HG02642 (cell line): ENCODE measurements around the gene SSRP1.
"Not testable (repeated sequence)": the region's sequence is repeated elsewhere in the genome, so short reads cannot be mapped to it uniquely, and the experiment has no call there.

Experiments used
- ATAC-seq: cut with Tn5 transposase; IDR thresholded peaks from one replicate; pipeline ENCODE4 v1.9.1; 2021; ENCODE audit warnings: mild to moderate bottlenecking; ENCODE audit not compliant: unreplicated experiment, poor library complexity

SSRP1 gene

GRCh38 chr11:57341250-57341808, 5.6 kb upstream of the SSRP1 start:
- no peak for ATAC-seq

DNA sequence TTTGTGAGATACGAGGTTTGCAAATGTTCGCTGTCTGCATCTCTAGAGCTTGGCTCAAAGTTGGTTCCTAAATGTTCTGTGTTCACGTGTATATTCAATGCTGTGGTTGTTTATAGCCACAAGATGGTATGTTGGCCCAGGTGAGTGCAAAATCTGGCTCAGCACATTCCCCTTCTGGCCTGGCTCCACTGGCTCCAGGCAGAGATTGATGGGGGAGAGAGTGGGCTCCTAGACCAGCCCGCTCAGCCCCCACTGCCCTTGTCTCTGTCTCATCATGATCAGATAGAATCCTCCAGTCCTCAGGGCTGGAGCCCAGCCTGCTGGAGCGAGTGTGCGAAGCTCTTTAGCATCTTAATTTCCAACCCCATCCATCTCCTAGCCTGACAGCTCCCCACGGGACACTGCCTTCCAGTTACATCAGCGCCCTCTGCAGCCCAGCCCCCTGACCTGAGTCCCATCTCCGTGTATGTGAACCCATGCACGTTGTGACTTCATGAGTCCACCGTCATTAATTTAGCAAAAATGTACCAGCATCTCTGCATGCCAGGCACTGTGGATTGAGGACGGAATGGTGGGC, 4.4 kb upstream of the SSRP1 start:
- no peak for ATAC-seq

DNA sequence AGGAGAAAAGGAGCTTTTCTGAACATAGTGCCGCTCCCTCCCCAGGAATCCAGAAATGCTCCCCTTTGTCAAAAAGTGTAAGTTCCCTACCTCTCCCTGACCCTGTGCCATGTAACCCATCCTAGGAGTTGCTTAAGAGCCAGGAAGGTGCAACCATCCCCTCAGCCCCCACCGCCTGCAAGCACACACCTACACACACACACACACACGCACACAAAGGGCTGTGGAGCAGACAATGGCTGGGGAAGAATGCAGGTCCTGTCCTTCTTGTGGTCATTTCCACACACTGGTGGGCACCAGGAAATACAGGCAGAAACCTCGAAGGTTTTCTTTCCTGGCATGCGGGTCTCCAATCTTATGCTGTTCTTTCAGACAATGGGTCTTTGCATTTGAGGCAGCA, 3.6 kb upstream of the SSRP1 start:
- ATAC-seq = no peak

- no peak for ATAC-seq
Measured at GRCh38 chr11:57338142-57338541, 2.5 kb upstream of the SSRP1 start, which contains the start of gene P2RX3. Gene P2RX3, plus strand, starts transcription at chr11:57338352. Its CDS starts 199 bp downstream, at chr11:57338551.

- not testable (repeated sequence) for ATAC-seq
Measured at GRCh38 chr11:57336856-57337255, 1.2 kb upstream of the SSRP1 start.

GRCh38 chr11:57336111-57336666, 497 bp upstream of the SSRP1 start:
- ATAC-seq = no peak

DNA sequence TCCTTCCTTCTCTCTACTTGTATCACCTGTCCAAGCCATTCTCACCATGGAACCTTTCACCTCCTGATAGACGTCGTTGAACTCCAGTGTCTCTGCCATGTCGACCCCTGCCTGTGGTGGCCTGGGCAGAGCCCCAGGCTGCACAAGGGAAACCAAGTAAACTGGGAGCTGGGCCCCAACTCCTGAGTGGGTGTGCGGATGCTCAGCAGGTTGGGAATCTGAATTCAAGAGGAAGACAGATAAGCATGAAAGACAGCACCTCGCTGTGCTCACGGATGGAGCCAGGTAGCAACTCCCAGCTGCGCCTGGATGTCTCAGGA, 709 bp downstream of the SSRP1 start:
- peak; percentile 6 for ATAC-seq

GRCh38 chr11:57332694-57333440, 2.8 kb downstream of the SSRP1 start:
- ATAC-seq = no peak

DNA sequence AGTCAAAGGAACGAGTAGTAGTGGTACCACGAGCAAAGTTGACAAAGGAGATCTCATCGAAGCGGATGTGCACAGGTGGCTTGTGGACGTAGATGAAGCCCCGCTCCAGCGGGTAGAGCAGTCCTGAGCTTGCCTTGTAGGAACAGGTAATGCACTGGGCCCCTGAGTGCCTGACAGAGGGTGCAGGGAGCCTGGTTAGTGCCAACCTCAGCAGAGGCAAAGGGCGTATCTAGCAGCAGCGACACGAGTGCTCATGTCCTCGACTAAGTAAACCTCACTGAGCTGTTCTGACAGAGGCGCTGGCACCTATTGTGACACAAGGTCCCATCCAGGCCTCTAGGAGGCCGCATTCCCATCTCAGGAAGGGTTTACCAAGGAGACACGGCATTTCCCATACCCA, 4.0 kb downstream of the SSRP1 start:
- no peak for ATAC-seq

DNA sequence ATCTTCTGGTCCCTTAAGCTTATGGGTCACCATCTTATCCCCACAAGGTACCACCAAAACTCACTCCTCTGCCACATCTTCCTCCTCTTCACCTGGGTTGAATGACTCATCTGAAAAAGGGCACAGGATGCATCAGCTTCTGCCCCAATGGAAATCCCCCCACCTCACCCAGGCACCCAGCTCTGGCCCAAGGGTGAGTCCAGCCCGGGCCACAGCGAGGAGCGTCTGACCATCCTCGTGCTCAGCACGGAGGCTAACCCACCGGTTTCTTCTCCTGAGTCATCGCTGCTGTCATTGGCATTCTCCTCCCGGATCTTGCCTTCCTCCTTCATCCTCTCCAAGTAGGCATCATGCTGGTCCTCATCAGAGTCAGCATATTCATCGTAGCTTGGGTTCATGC, 5.7 kb downstream of the SSRP1 start:
- no peak for ATAC-seq

DNA sequence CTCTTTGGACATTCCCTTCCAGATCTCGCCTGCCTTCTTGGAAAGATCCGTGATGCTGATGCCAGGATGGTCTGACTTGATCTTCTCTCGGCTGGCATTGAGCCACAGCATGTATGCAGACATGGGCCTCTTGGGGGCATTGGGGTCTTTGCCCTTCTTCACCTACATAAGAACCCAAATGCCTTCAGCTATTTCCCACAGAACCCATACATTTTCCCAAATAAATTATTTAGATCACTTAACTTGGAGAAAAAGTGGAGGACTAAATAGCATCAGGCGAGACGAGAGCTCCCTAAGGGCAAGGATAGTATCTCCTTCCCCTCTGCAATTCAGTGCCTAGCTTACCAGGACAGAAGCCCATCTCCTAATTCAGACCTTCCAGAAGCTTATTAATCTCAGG, 8.0 kb downstream of the SSRP1 start:
- ATAC-seq = no peak

GRCh38 chr11:57325735-57326048, 10.0 kb downstream of the SSRP1 start:
- no peak for ATAC-seq

DNA sequence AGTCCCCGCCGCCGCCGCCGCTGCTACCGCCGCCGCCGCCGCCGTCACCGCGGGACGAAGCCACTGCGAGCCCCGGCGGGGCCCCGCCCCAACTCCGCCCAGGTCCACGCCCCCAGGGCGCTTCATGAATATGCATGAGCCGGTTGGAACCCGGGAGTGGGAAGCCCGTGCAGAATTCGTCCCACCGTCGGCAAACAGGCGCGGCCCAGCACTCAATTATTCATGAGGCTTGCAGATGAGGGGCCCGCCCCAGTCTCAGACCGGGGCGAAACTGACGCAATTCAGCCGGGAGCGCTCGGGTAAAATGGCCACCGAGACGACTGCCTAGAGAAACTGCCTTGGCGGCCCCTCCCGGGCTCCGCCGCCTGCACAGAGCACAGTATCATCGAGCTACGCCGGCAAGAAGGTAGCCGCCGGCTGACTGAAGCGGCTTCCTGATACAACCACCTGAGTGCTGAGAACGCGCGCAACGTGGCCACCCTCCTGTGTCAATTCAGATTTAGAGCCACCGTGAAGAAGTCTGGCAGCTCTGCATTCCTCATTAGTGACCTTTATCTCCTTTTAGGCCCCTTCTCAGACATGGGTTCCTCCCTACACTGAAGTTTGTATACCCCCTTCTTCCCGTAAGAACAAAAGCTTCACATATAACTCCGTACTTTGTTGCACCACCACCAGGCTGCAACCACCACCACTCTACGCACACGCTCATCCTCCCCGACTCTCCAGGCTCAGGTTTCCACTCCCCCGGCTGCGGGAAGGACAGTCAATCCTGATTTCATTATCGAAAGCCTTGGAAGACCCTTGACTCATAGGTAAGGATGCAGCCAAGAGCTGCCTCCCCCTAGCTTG, 10.6 kb downstream of the SSRP1 start, which contains the start of gene TNKS1BP1:
TNKS1BP1 (minus strand) TSS at position 67 of the 849 bp plus-strand sequence. CDS start 3,067 bp downstream, outside the sequence.
- peak; percentile 89 for ATAC-seq

- ATAC-seq = no peak
Measured at GRCh38 chr11:57324154-57324885, 11.4 kb downstream of the SSRP1 start.

- no peak for ATAC-seq
Measured at GRCh38 chr11:57323855-57324153, 11.9 kb downstream of the SSRP1 start.

- ATAC-seq = no peak
Measured at GRCh38 chr11:57323167-57323854, 12.4 kb downstream of the SSRP1 start.

GRCh38 chr11:57322256-57323166, 13.2 kb downstream of the SSRP1 start:
- ATAC-seq = no peak

DNA sequence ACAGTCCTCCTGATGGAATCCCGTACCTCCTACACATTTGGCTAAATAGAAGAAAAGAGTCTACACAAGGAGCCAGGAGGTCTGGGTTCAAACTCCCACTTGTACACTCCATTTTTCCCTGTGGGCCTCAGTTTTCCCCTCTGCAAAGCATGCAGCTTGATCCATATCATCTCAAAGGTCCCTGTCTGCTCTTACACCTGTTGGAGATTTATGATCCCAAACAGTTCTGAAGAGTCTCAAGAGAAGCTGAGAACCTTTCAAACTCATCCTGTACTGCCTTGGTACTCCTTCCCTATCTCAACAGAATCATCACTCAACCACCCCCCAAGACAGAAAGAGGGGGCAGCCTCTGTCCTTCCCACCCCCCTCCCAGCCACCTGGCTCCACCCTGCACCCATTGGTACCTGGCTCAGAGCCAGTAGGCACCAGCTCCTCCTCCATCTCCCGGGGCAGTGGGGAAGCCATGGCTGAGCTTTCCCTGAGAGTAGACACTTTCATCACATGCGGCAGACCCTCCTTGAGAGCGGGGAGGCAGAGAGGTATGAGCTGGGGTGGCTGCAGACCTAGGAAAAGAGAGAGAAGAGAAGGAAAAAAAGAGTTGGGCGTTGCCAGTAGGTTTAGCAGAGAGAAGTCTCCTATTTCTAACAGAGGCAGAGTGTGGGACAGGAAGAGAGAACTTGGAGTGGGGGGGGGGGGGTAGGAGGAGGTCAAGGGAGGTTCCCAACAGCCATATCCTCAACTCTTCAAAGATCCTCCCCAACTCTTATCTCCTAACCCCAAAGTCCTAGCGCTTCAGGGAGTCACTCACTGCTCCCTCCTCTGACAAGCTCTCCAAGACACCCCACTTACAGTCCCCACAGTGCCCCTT, 14.1 kb downstream of the SSRP1 start:
- ATAC-seq = no peak
